ENCODE data around the gene CELF2. TPM values are rescaled to one million over a fixed set of nuclear protein-coding genes. Genes with fewer than 3 reads are reported as not detected.

CELF2 gene
- total RNA-seq, 1 experiment from 2014 or later: 28.7 TPM

- H3K36me3 Mint-ChIP-seq (ENCODE audit: insufficient read depth in 1 of 3, low read depth in 3 of 3): peaks cover 0 to 7% (median 0%) of the 10 kb centered on the region in 3 experiments; a peak in 3 of 7 replicates
Observed at GRCh38 chr10:11170993-11171851, 153.6 kb downstream of the CELF2 start.

More at GRCh38 chr10:11170993-11171851, 153.6 kb downstream of the CELF2 start:
- no peak overlapping the region for H2BK5ac ChIP-seq (ENCODE audit: insufficient read length, low read length)
- H3K23me2 ChIP-seq (ENCODE audit: insufficient read length, low read depth, low read length, poor library complexity, severe bottlenecking): no peaks in the 10 kb centered on the region
- H3K79me2 ChIP-seq (ENCODE audit: insufficient read depth, low read length): no peaks in the 10 kb centered on the region
- DNase-seq: no peak
- H3K56ac ChIP-seq (ENCODE audit: insufficient read length, low read depth, low read length): no peak overlapping the region
- no peak overlapping the region for H3K4ac ChIP-seq (ENCODE audit: low read depth, low read length)
- no peak overlapping the region for H3K14ac ChIP-seq (ENCODE audit: insufficient read depth, low read length)
- H3K4me1 Mint-ChIP-seq: peaks cover 11 to 13% of the 10 kb centered on the region in 2 experiments
- H3K23ac ChIP-seq (ENCODE audit: insufficient read length, low read depth, low read length): no peak overlapping the region
- no peaks in the 10 kb centered on the region for H4K20me1 ChIP-seq (ENCODE audit: control insufficient read depth, insufficient read depth, insufficient read length)
- H3K18ac ChIP-seq (ENCODE audit: insufficient read length, low read depth, low read length): no peak overlapping the region
- no peaks in the 10 kb centered on the region for H3K79me1 ChIP-seq (ENCODE audit: insufficient read depth, low read depth, low read length, poor library complexity, severe bottlenecking)
- no peak overlapping the region for H2BK20ac ChIP-seq (ENCODE audit: low read depth, low read length, poor library complexity, severe bottlenecking)
- H3K4me3 Mint-ChIP-seq: no peak overlapping the region
- no peak overlapping the region for H3T11ph ChIP-seq (ENCODE audit: low read length)
- no peak overlapping the region for H4K5ac ChIP-seq (ENCODE audit: insufficient read length, low read depth, low read length)
- H2AFZ ChIP-seq (ENCODE audit: low read length): no peak overlapping the region
- no peak overlapping the region for H3K9ac ChIP-seq (ENCODE audit: extremely low read depth, insufficient read length, low read length)
- TF ChIP-seq, protein P1, sequence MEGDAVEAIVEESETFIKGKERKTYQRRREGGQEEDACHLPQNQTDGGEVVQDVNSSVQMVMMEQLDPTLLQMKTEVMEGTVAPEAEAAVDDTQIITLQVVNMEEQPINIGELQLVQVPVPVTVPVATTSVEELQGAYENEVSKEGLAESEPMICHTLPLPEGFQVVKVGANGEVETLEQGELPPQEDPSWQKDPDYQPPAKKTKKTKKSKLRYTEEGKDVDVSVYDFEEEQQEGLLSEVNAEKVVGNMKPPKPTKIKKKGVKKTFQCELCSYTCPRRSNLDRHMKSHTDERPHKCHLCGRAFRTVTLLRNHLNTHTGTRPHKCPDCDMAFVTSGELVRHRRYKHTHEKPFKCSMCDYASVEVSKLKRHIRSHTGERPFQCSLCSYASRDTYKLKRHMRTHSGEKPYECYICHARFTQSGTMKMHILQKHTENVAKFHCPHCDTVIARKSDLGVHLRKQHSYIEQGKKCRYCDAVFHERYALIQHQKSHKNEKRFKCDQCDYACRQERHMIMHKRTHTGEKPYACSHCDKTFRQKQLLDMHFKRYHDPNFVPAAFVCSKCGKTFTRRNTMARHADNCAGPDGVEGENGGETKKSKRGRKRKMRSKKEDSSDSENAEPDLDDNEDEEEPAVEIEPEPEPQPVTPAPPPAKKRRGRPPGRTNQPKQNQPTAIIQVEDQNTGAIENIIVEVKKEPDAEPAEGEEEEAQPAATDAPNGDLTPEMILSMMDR (conservative IDR thresholded peaks at IDR 0.05): no peak
- no peak overlapping the region for H2AK5ac ChIP-seq (ENCODE audit: insufficient read length, low read length)
- no peak overlapping the region for H2BK15ac ChIP-seq (ENCODE audit: low read depth, low read length)
- H4K8ac ChIP-seq (replicated peaks; ENCODE audit: insufficient read length, low read depth, low read length): no peak overlapping the region
- no peaks in the 10 kb centered on the region; the same call in 1 of the 2 replicates for H3K27me3 Mint-ChIP-seq (ENCODE audit: low read depth)
- WGBS (ENCODE audit: extremely low coverage, insufficient read length, low lambda C conversion rate): no CpG with 5 or more reads among the region's 8 CpGs
- H3K4me2 ChIP-seq (ENCODE audit: insufficient read depth, insufficient read length, low read length): no peak overlapping the region
- H3K27me3 ChIP-seq (ENCODE audit: insufficient read depth, low read length): no peaks in the 10 kb centered on the region
- H3K27ac ChIP-seq (ENCODE audit: insufficient read length, low read depth, low read length): no peak overlapping the region
- no peaks in the 10 kb centered on the region for H3K9me3 Mint-ChIP-seq
- no peak overlapping the region for H3K27ac Mint-ChIP-seq
- H3K4me1 ChIP-seq (ENCODE audit: insufficient read depth, low read length): peaks cover 4% of the 10 kb centered on the region; the same call in 1 of the 2 replicates
- no peak overlapping the region for H2BK120ac ChIP-seq (ENCODE audit: low read depth, low read length, poor library complexity, severe bottlenecking)
- no peak overlapping the region for H2BK12ac ChIP-seq (ENCODE audit: insufficient read length, low read depth, low read length)
- no peak overlapping the region for H4K91ac ChIP-seq (ENCODE audit: insufficient read length, low read depth, low read length)
- no peaks in the 10 kb centered on the region for H3K9me3 ChIP-seq (ENCODE audit: control insufficient read depth, low read depth, low read length)
